Measurements from ENCODE around the gene HERC6.

The HERC6 gene

DNA sequence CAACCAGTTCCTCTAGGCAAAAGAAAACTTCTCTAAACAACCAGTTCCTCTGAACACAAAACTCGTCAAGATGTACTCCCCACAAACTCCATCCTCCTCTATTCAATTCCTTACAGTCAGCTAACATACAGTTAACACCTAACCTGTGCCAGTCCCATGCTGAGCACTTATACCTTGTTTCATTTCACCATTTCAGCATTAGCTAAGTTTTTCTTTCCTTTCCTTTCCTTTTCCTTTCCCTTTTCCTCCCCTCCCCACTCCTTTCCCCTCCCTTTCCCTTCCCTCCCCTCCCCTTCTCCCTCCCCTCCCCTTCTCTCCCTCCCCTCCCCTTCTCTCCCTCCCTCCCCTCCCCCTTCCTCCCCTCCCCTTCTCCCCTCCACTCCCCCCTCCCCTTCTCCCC is 13.1 kb downstream of the HERC6 start:
- DNase-seq = no peak

- DNase-seq = no peak
Observed at GRCh38 chr4:88396681-88397080, 18.0 kb downstream of the HERC6 start.

- DNase-seq = peak; percentile 81 to 87 (median 84)
Observed at GRCh38 chr4:88398381-88398780, 19.7 kb downstream of the HERC6 start.

- no peak for DNase-seq
Observed at GRCh38 chr4:88409206-88409605, 30.6 kb downstream of the HERC6 start.

GRCh38 chr4:88409789-88410188 is 31.1 kb downstream of the HERC6 start:
- no peak for DNase-seq

DNA sequence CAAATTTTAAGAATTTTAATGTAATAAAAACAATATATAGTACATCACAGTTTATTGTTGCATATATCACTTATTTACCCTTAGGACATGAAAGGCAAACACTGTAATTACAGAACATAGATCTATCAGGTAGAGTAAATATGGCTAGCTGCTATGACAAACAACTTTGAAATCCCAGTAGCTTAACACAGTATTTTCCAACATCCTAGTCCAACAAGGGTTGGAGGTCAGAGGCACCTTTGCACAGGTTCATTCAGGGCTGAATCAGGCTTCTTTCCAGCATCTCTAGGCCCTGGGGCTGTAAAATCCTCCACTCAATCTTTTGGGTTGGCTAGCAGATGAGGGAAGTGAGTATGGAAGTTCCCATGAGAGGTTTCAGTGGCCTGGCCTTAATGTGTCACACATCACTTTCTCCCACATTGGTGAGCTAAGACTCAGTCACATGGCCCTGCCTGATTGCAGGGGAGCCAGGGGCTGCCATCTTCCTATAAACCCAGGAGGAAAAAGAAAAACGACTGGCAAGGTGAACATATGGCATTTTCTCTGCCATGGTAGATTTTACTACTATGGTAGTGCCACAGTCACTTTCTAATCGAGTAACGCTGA is 32.9 kb downstream of the HERC6 start:
- DNase-seq = peak; percentile 76 to 90 (median 85)

- DNase-seq = no peak
Observed at GRCh38 chr4:88413801-88414200, 35.1 kb downstream of the HERC6 start.

DNA sequence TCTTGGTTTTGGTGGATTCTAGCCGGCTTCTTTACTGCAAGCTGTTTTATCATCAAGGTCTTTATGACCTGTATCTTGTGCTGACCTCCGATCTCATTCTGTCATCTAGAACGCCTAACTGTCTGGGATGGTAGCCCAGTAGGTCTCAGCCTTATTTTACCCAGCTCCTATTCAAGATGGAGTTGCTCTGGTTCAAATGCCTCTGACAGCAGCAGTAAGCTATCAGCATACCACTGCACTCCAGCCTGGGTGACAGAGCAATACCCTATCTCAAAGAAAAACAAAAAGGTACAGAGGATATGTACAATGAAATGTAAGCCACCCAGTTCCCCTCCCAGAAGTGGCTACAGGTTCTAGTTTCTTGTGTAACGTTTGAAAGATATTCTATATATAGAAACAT is 36.1 kb downstream of the HERC6 start:
- no peak for DNase-seq

- DNase-seq = no peak
Observed at GRCh38 chr4:88415982-88416381, 37.3 kb downstream of the HERC6 start.

DNA sequence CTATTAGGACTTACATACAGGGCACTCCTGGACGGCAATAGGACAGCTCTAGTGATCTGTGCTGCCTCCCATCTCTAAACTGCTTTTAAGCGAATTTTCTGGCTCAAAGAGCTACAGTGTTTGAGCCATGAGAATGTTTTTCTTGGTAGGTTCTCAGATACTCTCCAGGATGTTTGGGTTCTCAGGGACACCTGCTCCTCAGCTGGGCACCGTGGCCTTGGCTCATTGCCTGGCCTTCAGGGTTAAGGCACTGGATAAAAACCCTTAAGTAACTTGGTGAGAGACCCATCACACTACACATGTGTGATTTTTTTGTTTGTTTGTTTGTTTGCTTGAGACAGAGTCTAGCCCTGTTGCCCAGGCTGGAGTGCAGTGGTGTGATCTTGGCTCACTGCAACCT is 39.8 kb downstream of the HERC6 start:
- no peak for DNase-seq

- DNase-seq = no peak
Observed at GRCh38 chr4:88419874-88420273, 41.2 kb downstream of the HERC6 start.

GRCh38 chr4:88420844-88421243 is 42.2 kb downstream of the HERC6 start:
- DNase-seq = no peak

GRCh38 chr4:88422403-88422802 is 43.8 kb downstream of the HERC6 start:
- no peak for DNase-seq

DNA sequence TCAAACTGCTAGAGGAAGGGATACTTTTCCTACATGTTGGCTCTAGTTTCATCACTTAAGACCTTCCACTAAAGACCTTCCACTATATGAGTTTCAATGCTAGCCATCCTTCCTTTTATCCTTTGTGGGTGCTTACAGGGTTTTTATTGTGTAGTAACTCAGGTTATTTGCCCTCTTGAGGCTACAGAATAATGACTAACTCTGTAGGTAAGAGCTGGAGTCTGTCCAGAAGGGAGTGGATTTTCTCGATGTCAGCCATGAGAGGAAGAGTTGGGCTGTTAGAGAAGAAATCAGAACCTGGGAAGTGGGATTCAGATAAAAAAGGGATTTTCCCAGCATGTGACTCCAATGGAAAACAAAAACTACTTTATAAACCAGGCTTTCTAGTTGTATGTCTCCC is 50.7 kb downstream of the HERC6 start:
- no peak for DNase-seq

DNA sequence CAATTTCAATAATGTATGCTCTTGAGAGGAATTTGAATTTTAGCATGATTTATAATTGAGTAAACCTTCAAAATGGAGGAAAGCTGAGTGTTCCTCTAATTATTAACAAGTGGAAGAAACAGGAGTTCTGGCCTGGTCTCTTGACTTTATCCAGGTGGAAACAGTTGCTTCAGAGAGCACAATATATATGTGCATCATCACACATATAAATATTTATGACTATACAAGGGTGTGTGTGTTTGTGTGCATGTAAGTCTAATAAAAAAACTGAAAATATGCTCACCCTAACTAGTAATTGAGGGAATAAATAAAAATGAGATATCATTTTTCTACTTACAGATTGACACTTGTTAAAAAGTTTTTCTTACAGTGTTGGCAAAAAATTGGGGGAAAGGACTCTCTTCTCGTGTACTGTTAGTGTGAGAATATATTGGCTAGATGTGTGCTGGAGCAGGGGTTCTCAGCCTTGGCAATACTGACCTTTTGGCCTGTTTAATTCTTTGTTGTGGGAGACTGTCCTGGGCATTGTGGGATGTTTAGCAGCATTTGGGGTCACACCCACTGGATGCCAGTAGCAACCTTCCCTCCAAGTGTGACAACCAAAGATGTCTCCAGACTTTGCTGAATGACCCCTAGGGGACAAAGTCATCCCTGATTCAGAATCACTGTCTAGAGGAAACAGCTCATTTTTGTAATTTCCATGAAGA is 57.5 kb downstream of the HERC6 start:
- no peak for DNase-seq

DNA sequence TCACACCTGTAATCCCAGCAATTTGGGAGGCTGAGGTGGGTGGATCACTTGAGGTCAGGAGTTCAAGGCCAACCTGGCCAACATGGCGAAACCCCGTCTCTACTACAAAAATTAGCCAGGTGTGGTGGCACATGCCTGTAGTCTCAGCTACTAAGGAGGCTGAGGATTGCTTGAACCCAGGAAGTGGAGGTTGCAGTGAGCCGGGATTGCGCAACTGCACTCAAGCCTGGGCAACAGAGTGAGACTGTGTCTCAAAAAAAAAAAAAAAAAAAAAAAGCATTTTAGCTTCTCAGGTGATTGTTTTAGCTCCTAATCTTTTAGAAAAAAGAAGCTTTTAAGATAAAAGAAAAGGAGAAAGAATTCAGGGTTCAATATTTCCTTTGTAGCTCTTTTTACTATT is 59.2 kb downstream of the HERC6 start:
- DNase-seq = peak in 1 of 3 donors; percentile 7

DNA sequence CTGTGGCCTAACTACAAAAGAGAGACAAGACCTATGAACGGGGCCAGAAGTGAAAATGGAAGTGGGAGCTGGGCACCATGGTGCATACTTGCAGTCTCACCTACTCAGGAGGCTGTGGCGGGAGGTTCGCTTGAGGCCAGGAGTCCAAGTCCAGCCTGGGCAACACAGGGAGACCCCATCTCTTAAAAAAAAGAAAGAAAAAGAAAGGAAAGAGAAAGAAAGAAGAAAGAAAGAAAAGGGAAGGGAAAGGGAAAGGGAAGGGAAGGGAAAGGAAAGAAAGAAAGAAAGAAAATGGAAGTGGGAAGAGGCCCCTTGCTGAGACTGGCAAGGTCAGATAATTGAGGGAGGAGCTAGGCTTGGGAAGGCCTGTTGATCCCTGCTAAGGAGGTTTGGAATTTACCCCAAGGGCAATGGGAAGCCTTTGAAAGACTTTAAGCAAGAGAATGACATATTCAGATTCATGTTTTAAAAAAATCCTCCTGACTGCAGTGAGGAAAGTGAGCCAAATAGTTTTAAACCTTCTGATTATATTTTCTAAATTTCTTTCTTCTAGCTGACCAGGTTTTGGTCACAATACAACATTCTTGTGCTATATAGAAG is 60.6 kb downstream of the HERC6 start:
- DNase-seq = peak; percentile 18 to 47 (median 26)

GRCh38 chr4:88440146-88440545 is 61.5 kb downstream of the HERC6 start:
- no peak for DNase-seq

- DNase-seq = no peak
Observed at GRCh38 chr4:88441696-88442095, 63.0 kb downstream of the HERC6 start.

- peak in 1 of 3 donors; percentile 30 for DNase-seq
Observed at GRCh38 chr4:88442689-88443191, 64.1 kb downstream of the HERC6 start.

GRCh38 chr4:88443486-88443885 is 64.8 kb downstream of the HERC6 start:
- DNase-seq = no peak

DNA sequence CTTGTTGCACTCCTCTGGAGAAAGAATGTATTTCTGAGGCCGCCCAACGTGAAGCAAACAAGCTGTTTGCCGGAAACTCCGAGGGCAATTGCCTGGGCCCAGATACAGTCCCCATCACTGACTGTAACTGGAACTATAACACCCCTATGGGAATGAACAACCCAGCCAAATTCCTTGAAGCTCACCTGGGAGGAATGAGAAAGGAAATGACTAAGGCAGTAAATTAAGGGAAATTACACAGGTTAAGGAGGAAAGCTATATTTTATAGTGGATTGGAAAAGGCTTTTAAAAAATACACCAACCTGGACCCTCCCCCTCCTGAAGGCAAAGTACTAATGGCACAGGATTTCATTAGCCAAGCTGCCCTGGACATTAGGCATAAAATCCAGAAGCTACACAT is 66.6 kb downstream of the HERC6 start:
- DNase-seq = no peak

GRCh38 chr4:88446124-88446523 is 67.5 kb downstream of the HERC6 start:
- DNase-seq = no peak
